GM19395 (cell line): Measurements from ENCODE around the gene CLIC1.
A peak's percentile ranks its signal among the peaks of the same experiment; 100 is the strongest.

Experiments
- ATAC-seq: cut with Tn5 transposase; IDR thresholded peaks from one replicate; pipeline ENCODE4 v1.9.1; 2021; ENCODE audit warnings: mild to moderate bottlenecking, moderate library complexity; ENCODE audit not compliant: unreplicated experiment

Gene CLIC1

GRCh38 chr6:31739639-31740396, 3.5 kb upstream of the CLIC1 start, which contains the start of gene MSH5:
Gene MSH5, plus strand, starts transcription at chr6:31740005. Its CDS starts 462 bp downstream, at chr6:31740467.
- ATAC-seq = peak; percentile 75

- ATAC-seq = no peak
Observed at GRCh38 chr6:31737991-31738979, 2.0 kb upstream of the CLIC1 start.

DNA sequence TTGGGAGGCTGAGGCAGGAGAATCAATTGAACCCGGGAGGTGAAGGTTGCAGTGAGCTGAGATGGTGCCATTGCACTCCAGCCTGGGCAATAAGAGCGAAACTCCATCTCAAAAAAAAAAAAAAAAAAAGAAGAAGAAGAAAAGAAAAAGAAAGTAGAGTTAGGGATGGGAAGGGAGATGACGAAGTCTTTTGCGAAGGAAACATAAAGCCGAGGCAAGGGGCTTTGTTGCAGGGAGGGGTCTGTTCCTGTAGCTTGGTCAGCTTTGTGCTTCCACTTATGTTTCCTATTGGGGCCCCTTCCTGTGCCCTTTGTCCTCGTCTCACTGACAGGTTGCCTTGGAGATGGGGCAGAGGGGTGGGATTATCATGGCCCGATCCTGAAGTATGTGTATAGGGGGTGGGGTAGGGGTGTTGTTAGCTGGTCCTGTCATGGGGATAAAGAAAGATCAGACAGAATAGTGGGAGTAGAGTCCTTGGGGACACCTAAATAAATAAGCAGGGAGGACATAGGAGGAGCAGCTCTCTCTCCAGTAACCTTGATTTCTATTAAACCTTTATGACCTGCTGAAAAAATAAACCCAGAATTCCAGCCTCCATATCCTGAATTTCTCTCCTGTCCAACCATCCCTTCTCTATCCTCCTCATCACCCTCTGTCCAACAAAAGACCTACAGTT, 1.1 kb upstream of the CLIC1 start:
- no peak for ATAC-seq

DNA sequence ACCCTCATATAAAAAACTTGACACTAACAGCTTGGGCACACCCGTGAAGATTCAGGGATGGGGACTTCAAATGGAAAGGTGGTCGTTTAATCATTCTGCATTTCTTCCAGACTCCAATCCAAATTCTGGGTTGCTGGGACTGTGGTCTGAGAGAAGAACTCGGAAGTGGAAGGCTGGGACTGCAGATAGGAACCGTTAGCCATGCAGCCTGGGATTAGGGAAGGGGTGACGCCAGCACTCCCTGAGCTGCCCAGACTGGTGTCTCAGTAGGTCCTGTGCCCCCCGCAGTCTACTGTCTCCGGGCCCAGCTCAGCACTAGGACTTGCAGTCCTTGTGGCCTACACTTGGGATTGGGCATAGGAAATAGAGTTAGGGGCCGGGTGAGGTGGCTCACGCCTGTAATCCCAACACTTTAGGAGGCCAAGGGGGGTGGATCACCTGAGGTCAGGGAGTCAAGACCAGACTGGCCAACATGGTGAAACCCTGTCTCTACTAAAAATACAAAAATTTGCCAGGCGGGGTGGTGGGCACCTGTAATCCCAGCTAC, 511 bp upstream of the CLIC1 start:
- no peak for ATAC-seq

DNA sequence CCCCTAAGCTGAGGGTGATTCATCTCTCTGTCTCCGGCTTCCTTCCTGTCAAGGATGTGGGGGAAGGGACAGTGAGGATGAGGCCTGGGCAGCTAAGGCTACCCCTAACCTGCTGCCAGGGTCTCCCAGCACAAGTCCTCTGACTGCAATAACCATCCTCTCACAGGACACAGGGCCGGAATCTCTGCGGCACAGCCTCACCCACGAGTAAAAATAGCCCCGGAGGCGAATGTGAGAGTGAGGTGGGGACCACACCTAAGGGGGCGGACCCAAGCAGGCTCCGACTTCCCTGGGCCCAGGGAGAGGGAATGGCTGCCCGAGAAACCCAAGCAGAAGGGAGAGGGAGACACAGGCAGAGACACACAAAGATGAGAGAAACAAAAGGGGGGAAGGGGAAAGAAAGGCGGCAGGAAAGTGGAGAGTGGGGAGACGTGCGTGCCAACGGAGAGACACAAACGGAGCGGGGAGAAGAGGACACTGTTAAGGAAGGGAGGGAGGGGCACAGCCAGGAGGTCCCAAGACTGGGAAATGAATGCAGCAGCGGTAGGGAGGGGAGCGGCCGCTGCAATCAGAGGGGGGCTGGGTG, 1.4 kb downstream of the CLIC1 start:
- ATAC-seq = no peak

DNA sequence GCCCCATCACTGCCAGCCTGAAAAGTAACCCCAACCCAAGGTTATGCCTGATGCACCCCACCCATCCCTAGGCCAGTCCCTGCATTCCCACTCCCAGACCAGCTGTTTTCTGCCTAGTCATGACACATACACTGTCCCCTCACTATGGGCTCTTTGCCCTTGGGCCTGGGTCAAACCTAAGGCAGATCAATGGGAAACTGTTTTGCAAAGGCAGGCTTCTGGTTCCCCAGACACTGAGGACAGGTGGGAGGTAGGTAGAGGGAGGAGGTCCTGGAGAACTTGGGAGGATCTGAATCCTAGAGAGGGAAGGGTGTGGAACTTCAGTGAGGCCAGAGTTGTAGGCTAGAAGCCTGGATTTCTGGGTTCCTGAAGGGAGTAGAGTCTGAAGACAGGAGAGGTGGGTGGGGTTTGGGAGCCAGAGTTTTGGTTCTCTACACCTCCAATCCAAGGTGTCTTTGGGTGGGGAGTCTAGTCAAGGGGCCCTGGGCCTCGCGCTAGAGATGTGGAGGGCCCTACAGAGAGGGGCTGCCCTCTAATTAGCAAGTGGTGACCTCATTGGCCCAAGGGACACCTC, 2.0 kb downstream of the CLIC1 start:
- no peak for ATAC-seq

DNA sequence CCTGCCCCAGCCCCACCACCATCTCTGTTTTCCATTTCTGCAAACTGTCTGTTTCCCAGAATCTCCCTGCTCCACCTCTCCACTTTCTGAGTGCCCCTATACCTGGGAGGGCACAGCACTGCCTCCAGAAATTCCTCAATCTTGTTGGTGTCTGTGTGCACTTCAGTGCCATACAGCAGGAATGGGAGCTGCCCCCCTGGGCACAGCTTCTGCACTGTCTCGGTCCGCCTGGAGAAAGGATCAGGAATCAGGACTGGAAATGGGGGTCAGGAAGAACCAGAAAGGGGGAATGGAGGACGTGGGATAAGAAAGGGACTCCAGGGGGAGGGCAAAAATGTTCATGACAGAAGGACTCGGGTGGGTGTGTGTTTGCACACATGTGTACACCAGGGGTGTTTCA, 2.6 kb downstream of the CLIC1 start:
- ATAC-seq = no peak

GRCh38 chr6:31732029-31732428, 4.3 kb downstream of the CLIC1 start:
- ATAC-seq = no peak

GRCh38 chr6:31730631-31731086, 5.7 kb downstream of the CLIC1 start:
- no peak for ATAC-seq

- peak; percentile 39 for ATAC-seq
Observed at GRCh38 chr6:31729979-31730630, 6.2 kb downstream of the CLIC1 start.

- peak; percentile 54 for ATAC-seq
Observed at GRCh38 chr6:31729515-31729978, 6.8 kb downstream of the CLIC1 start.

DNA sequence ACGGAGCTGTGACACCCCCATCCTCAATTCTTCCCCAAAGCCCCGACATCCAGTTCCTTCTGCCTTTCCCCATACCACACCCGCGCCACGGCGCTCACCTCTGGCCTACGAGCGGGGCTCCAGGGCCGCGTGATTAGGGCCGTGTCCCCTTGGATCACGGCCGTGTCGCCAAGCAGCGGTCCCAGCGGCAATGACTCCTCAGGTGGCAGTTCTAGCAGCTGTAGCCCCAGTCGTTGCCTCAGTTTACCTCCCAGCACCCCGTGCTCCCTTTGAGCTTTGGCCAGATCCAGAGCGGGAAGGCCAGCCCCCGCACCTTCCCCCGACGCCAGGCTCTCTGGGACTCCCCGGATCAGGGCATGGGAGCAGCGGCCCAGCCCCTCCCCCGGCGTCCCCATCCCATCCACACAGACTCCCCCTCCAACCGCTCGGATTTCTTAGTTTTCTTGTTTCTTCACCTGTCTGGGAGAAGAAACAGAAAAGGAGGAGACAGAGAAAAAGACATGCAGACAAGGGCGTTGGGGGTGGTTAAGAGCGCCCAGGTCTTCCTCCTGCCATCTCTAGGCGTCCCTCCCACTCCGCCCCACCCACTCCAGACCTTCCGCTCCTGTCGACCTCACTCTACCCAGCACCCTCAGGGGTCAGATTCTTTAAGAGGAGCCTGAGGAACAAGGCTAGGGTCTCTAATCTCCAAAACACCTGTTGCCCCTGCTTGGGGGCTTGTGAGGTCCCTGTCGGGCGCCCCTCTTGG, 7.4 kb downstream of the CLIC1 start, which contains the start of gene DDAH2:
Gene DDAH2 (minus strand): TSS at position 533 of the 748 bp plus-strand sequence. CDS start 138 bp downstream, at position 395.
- ATAC-seq = no peak

GRCh38 chr6:31727717-31728671, 8.3 kb downstream of the CLIC1 start:
- no peak for ATAC-seq

DNA sequence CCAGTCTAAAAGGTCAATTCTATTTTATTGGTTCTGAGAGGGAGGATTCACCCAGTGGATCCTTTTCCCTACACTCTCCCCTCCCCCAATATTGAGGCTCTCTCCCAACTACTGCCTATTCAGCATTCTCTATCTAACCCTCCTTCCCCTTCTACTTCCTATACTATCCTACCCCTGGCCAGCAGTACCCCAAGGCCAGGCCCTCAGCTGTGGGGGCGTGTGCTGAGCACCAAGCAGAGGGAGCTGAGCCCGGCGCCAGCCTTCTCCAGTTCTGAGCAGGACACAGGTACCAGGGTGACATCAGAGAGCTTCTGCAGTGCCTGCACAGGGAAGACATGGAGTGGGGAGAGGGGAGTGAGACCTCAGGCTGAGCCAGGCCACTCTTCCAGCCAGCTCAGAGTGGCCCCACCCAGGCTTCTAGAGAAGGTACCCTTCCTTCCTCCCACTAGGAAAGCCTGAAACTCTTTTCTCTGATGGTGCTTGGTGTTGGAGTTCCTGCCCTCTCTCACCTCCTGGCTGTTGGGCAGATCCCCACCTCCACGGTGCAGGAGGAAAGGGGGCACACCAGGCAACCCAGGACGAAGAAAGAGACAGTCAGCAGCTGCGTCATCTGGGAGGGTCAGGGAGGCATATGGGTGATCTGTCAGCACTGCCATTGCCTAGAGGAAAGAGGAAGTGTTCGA, 9.2 kb downstream of the CLIC1 start:
- ATAC-seq = no peak

DNA sequence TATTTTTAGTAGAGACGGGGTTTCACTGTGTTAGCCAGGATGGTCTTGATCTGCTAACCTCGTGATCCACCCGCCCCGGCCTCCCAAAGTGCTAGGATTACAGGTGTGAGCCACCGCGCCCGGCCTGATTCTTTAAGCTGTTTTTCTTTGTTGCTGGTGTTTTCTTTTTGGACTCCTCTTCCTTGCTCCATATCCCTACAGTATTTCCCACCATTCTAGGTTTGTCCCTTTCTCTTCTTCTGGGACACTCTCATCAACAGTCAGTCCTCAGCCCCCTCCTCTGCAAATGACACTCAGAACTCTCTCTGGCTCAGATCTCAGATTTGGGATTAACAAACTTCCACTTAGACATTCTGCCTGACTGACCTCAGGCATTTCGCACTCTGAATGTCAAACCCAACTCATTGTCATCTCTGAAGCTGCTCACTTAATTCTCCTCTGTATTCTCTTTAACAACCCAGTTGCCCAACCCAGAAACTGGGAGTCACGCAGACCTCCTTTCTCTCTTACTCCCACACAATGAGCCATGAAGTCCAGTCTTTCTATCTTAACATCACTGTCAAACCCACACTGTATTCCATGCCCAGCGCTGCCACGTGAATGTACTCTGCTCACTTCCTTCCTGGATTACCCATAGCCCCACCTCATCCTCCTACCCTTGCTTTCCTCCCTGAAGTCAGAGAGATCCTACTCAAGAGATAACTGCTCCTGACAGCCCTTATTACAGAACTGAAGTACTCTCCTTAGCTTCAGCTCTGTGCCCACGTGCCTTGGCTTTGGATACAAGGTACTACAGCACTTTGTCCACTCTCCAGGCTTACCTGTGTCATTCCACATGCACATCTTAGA, 10.6 kb downstream of the CLIC1 start:
- no peak for ATAC-seq
